ENCODE data around the gene AFMID. TPM values are rescaled to one million over a fixed set of nuclear protein-coding genes. Genes with fewer than 3 reads are reported as not detected.

The AFMID gene, protein sequence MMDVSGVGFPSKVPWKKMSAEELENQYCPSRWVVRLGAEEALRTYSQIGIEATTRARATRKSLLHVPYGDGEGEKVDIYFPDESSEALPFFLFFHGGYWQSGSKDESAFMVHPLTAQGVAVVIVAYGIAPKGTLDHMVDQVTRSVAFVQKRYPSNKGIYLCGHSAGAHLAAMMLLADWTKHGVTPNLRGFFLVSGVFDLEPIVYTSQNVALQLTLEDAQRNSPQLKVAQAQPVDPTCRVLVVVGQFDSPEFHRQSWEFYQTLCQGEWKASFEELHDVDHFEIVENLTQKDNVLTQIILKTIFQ
- total RNA-seq = 10 to 100 TPM; 14.9 to 27.4 (median 20.3) TPM

DNA sequence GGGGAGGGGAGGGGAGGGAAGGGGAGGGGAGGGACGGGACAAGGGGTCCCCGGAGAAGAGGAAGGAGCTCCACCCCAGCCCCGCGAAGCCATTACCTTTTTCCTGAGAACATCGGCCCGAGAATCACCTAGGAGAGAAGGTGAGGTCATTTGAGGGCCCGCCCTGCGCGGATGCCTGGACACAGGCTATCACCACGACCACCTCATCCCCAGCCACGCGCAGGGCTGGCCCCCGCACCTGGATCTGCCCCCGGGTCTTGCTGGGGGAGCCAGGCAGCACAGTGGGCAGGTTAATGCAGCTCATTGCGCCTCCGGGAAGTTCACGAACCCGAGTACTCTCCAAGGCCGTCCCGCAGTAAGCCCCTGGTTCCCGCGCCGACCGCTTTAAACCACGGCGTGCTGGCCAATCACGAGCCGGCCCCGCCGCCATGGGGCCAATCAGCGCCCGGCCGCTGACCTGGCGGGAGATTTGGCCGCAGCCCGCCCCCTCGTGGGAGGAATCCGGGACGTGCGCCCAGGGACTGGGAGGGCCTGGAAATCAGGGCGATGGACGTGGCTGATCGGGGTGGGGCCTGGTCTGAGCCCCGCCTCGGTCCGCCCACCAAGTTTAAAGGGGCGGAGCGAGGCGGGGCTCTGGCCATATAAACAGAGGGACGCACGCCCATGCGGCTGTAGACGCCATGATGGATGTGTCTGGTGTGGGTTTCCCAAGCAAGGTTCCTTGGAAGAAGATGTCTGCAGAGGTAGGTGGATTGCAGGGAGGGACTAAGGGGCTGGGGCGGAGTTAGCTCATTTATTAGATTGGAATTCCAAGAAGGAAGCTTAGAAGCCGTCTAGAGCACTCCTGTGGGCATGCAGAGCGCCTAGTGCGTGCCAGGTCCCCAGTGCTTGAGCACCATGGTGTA lies at the start of gene AFMID, which contains the start of gene TK1:
TSS of gene AFMID (plus strand) at position 671 of the 904 bp plus-strand sequence. CDS start at position 680, 9 bp downstream.
TSS of gene TK1 (minus strand) at position 361 of the 904 bp plus-strand sequence. CDS start at position 303, 58 bp downstream.
- TF ChIP-seq, protein P1, sequence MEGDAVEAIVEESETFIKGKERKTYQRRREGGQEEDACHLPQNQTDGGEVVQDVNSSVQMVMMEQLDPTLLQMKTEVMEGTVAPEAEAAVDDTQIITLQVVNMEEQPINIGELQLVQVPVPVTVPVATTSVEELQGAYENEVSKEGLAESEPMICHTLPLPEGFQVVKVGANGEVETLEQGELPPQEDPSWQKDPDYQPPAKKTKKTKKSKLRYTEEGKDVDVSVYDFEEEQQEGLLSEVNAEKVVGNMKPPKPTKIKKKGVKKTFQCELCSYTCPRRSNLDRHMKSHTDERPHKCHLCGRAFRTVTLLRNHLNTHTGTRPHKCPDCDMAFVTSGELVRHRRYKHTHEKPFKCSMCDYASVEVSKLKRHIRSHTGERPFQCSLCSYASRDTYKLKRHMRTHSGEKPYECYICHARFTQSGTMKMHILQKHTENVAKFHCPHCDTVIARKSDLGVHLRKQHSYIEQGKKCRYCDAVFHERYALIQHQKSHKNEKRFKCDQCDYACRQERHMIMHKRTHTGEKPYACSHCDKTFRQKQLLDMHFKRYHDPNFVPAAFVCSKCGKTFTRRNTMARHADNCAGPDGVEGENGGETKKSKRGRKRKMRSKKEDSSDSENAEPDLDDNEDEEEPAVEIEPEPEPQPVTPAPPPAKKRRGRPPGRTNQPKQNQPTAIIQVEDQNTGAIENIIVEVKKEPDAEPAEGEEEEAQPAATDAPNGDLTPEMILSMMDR (IDR thresholded peaks at IDR 0.05; ENCODE audit: low read depth) = no peak

DNA sequence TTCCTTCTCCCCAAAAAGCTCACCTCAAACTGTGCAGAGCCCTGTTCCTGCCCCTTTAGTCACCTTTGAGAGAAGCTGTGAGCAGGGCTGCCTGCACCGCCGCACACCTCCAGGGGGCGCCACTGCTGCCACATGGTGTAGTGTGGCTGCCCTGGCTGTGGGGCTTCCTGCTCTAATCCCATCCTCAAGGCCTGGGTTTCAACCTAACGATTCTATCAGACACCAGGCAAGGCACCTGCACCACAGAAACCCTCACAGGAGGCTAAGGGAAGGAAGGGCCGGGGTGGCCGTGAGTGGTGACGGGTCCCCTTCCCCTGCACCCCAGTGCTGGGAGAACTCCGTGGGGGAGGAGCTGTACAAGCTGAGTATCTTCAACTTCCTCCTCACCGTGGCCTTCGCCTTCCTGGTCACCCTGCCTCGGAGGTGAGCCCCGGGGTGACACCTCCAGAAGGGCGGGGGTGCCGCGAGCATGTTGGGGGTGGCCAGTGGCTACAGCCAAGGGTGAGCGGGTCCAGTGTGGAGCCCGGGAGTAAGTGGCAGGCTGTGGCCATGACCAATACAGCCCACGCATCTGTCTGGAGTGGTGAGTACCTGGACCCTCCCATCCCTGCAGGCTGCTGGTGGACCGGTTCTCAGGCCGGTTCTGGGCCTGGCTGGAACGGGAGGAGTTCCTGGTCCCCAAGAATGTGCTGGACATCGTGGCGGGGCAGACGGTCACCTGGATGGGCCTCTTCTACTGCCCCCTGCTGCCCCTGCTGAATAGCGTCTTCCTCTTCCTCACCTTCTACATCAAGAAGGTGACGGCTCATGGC lies 49.6 kb upstream of the AFMID start:
- TF ChIP-seq, protein P1 (IDR thresholded peaks at IDR 0.05; ENCODE audit: low read depth) = no peak

DNA sequence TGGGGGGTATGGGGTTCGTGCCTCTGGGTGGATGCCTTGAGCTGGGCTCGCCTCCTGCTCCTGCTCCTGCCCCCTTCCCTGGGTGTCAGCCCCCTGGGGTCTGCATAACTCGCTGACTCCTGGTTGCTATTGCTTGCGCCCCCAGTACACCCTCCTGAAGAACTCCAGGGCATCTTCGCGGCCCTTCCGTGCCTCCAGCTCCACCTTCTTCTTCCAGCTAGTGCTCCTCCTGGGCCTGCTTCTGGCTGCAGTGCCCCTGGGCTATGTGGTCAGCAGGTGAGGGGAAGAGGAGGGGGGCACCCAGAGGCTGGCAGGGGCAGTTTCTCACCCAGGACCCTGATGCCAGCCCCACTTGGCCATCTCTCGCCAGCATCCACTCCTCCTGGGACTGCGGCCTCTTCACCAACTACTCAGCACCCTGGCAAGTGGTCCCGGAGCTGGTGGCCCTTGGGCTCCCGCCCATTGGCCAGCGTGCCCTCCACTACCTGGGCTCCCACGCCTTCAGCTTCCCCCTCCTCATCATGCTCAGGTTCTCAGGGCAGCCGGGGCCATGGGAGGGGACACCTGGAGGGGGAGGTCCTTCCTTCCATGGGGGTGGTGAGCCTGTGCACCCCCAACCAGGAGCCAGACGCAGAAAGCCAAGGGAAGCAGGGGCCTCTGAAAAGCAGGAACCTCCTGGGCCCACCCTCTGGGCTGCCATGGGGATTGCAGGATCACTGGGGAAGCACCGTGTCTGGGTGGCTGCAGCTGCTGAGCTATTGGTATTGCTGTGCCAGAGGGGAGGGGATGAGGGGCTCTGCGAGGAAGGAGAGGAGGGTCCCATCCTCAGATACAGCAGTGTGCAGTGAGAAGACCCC lies 48.7 kb upstream of the AFMID start:
- TF ChIP-seq, protein P1 (IDR thresholded peaks at IDR 0.05; ENCODE audit: low read depth) = no peak

DNA sequence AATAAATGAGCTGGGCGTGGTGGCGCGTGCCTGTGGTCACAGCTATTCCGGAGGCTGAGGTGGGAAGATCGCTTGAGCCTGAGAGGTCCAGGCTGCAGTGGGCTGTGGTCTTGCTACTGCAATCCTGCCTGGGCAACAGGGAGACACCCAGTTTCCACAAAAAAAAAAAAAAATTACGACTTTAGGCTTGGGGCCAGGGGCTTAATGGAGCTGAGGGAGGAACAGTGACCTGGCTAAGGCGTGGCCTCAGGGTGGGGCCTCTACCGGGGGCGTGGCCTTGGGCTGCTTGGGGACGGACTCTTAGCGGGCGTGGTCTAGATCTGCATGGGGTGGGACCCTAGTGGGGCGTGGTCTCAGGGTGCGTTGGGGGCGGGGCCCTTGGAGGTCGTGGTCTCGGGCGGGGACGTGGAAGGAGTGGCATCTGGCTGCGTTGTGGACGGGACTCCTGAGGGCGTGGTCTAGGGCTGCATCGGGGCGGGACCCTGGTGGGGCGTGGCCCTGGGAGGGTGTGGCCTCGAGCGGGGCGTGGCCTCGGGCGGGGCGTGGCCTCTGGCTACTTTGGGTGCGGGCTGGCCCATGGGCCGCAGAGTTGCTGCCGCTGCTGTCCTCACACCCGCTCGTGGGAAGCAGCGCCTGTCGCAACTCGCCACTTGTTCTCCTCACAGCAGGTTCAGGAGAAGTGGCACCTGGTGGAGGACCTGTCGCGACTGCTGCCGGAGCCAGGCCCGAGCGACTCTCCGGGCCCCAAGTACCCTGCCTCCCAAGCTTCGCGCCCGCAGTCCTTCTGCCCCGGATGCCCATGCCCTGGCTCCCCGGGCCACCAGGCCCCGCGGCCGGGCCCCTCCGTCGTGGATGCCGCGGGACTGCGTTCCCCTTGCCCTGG lies 46.8 kb upstream of the AFMID start:
- TF ChIP-seq, protein P1 (IDR thresholded peaks at IDR 0.05; ENCODE audit: low read depth) = no peak

DNA sequence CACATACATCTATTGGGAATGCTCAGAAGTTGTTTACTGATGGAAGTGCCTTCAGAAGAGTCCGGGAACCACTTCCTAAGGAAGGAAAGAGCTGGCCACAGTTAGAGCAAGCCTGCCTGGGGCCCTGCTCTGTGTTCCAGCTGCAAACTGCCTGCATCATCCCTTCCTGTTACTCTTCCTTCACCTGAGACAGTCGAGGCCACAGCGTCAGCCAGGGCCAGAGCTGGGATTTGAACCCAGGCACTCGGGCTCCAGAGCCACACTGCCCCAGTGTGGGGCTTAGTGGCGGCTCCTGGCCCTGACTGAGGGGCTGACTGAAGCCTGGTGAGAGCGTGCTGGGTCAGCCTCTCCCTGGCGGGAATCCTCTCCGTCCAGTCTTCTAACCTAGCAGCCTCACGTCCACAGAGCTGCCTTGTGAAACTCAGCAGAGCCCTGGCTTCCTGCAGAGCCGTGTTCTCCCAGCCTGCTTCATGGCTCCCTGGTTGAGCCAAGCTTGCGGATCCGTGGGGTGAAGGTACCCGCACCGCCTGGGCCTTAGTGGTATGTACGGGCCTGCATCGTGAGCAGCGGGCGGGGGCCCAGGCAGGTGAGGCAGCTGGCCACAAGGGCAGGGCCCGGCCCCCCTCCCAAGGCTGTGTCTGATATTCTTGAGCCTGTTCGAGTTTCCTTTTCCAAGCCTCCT lies 45.6 kb upstream of the AFMID start:
- TF ChIP-seq, protein P1 (IDR thresholded peaks at IDR 0.05; ENCODE audit: low read depth) = no peak

Data from subcutaneous adipose tissue (tissue), 4 donors.